Type B pancreatic cell (in vitro differentiated cells): Measurements from ENCODE around the gene KCTD5. TPM values are rescaled to one million over a fixed set of nuclear protein-coding genes. Genes with fewer than 3 reads are reported as not detected.

Experiments used
- DNase-seq: peaks from one replicate; pipeline ENCODE4 v3.0.0; 2021; ENCODE audit warnings: mixed read lengths; ENCODE audit not compliant: unreplicated experiment; ENCODE audit errors: extremely low spot score
- H3K27ac Mint-ChIP-seq: 2 replicates; pipeline ENCODE4 v1.8.0; 2021; ENCODE audit warnings: mild to moderate bottlenecking, mixed read lengths
- H3K27me3 Mint-ChIP-seq: 2 replicates; pipeline ENCODE4 v1.8.0; 2021; ENCODE audit warnings: mixed read lengths
- H3K36me3 Mint-ChIP-seq: 2 replicates; pipeline ENCODE4 v1.8.0; 2021; ENCODE audit warnings: mixed read lengths
- H3K4me1 Mint-ChIP-seq: one replicate; pipeline ENCODE4 v1.8.0; 2021; ENCODE audit warnings: mixed read lengths; ENCODE audit not compliant: unreplicated experiment
- H3K4me3 Mint-ChIP-seq: 2 replicates; pipeline ENCODE4 v1.8.0; 2021; ENCODE audit warnings: mild to moderate bottlenecking, mixed read lengths
- H3K9me3 Mint-ChIP-seq: 2 replicates; pipeline ENCODE4 v1.8.0; 2021; ENCODE audit warnings: mixed read lengths
- total RNA-seq: library from RNA; stranded (reverse); gene quantifications from 2 replicates; pipeline ENCODE4 v1.2.1, GENCODE V29; 2021; ENCODE audit warnings: low replicate concordance
- TF ChIP-seq, protein P1 (sequence below): fragments of 200-600 bp; sonication (generic); conservative IDR thresholded peaks from 2 replicates; pipeline ENCODE4 v1.5.0; 2021; ENCODE audit warnings: antibody characterized with exemption, mild to moderate bottlenecking

KCTD5 gene
- total RNA-seq, 1 donor from 2014 or later, result 25.1 TPM

DNA sequence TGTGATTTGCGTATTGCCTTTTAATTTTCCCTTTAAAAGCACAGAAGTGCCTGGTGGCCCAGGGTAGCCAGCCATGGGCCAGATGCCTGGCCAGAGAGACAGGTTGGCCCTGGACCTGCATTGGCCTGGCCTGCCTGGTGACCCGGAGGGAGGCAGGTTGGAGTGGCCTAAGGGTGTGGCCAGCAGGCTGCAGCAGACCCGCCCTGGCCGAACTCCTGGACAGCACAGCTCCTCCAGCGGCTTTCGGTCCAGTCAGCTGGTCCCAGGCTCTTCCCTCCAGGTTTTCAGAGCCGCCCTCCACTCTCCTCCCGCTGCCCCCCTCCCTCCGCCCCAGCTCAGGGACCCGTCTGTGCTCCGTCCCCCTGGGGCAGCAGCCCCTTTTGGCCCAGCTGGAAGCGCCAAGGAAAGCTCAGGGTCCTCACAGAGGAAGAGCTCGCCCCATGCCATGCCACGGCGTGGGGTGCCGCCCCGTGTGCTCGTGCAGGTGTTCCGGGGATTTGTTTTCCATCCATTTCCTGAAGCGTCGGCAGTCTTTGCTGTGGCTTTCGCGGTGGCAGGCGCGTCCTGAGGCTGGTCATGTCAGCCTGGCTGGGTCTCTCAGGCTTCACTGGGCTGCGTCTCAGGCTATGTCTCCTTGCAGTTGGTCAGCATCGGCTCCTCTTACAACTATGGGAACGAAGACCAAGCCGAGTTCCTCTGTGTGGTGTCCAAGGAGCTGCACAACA lies 19.6 kb downstream of the KCTD5 start:
- Mint-ChIP-seq H3K27me3 (no peaks in the 10 kb centered on the region), H3K4me3 (no peak overlapping the region), H3K27ac (no peak overlapping the region)

DNA sequence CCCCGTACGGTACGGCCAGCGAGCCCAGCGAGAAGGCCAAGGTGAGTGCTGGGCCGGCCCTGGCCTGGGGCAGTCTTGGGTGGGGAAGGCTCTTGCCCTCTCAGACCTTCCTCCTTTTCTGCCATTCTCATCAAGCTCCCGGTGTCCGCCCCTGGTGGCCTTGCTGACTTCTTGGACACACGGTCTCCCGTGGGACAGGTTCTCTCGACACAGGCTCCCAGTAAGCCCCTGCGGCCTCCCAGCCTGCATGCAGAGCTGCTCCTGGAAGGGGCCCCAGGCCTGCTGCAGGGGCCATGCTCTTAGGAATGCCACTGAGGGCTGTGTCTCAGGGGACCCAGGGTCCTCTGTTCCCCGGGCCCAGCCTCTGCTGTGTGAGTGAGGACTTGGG lies 20.1 kb downstream of the KCTD5 start:
- no peak overlapping the region for H3K4me3 Mint-ChIP-seq
- TF ChIP-seq, protein P1, sequence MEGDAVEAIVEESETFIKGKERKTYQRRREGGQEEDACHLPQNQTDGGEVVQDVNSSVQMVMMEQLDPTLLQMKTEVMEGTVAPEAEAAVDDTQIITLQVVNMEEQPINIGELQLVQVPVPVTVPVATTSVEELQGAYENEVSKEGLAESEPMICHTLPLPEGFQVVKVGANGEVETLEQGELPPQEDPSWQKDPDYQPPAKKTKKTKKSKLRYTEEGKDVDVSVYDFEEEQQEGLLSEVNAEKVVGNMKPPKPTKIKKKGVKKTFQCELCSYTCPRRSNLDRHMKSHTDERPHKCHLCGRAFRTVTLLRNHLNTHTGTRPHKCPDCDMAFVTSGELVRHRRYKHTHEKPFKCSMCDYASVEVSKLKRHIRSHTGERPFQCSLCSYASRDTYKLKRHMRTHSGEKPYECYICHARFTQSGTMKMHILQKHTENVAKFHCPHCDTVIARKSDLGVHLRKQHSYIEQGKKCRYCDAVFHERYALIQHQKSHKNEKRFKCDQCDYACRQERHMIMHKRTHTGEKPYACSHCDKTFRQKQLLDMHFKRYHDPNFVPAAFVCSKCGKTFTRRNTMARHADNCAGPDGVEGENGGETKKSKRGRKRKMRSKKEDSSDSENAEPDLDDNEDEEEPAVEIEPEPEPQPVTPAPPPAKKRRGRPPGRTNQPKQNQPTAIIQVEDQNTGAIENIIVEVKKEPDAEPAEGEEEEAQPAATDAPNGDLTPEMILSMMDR, result no peak
- no peak for DNase-seq
- no peaks in the 10 kb centered on the region for H3K4me1 Mint-ChIP-seq
- H3K27ac Mint-ChIP-seq, result no peak overlapping the region
- no peaks in the 10 kb centered on the region for H3K36me3 Mint-ChIP-seq
- no peaks in the 10 kb centered on the region for H3K9me3 Mint-ChIP-seq
- no peaks in the 10 kb centered on the region for H3K27me3 Mint-ChIP-seq

More for the DNA sequence above, 19.6 kb downstream of the KCTD5 start:
- TF ChIP-seq, protein P1, result no peak
- DNase-seq, result no peak
- H3K4me1 Mint-ChIP-seq, result no peaks in the 10 kb centered on the region
- H3K9me3 Mint-ChIP-seq, result no peaks in the 10 kb centered on the region
- no peaks in the 10 kb centered on the region for H3K36me3 Mint-ChIP-seq

DNA sequence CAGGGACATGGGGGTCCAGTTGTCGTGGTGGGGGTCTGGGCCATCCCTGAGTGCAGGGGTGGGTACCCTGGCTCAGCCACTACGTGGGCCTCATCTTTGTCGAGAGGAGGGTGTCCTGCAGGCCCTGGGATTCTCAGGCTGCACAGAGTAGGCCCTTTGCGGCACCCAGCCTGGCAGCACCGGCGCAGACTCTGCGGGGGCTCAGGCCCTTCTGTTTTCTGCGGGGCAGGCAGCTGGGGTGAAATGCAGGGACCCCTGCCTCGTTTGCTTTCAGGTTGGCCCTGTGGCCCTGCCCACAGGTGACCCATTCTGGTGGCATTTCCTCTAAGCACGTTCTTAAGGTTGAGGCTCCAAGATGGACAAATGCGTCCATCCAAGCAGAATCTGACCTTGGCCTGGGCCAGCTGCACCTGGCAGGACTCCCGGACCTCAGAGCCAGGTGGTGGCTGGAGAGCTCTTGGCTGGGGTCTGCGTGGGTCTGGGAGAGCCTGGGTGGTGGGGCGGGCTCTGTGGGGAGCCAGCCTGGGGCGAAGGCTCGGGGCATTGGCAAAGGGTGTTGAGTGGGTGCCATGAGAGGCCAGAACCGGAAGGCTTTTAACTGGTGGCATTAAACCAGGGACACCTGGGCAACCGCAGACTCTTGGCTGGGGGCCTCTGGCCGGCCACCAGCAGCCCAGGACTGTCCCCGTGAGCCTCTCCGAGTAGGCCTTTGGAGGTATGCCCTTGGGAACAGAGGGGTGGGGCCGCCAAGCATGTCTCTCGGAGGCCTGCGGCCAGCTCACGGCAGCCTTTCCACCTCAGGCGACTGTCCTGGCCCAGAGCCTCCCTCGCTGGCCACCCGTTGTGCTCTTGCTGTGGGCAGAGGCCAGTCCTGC lies 20.8 kb downstream of the KCTD5 start:
- TF ChIP-seq, protein P1, result no peak
- H3K27me3 Mint-ChIP-seq, result no peaks in the 10 kb centered on the region
- no peak overlapping the region for H3K4me3 Mint-ChIP-seq
- no peak overlapping the region for H3K27ac Mint-ChIP-seq
- no peaks in the 10 kb centered on the region for H3K4me1 Mint-ChIP-seq
- H3K9me3 Mint-ChIP-seq, result no peaks in the 10 kb centered on the region
- no peaks in the 10 kb centered on the region for H3K36me3 Mint-ChIP-seq
- DNase-seq, result no peak

DNA sequence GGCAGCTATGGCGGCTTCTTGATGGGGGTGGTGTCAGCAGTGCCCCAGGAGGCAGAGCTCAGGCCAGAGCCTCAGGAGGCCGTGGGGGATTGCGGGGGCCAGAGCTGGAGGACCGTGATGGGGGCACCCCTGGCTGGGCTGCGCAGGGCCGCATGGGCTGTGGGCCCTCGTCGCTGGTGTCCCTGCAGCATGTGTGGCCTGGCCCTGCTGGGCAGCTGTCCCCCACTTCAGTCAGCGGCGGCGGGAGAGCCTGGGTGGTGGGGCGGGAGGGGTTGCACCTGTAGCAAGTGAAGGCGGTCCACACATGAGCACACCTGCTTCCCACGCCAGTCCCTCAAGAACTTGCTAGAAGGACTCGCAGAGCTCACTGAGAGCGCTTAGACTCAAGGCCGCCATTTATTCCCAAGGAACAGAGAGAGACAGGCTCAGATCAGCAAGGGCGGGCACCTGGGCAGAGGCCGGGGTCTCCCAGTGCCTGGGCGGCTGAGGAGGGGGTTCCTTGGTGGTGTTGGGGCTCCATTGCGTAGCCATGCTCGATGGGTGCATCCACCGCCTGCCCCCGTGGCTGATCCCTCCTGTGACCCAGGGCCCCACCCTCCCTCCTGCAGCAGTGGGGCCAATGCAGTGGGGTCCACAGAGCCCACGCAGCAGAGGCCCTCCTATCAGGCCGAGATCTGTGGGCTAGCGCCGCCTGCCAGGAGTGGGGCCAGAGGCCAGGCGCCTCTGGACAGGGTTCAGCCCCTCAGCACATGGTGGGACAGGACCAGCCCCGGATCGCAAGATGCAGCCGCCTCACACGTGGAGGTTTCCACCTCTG lies 22.1 kb downstream of the KCTD5 start:
- no peaks in the 10 kb centered on the region for H3K9me3 Mint-ChIP-seq
- H3K36me3 Mint-ChIP-seq, result no peaks in the 10 kb centered on the region
- no peaks in the 10 kb centered on the region for H3K4me1 Mint-ChIP-seq
- TF ChIP-seq, protein P1, result no peak
- no peak overlapping the region for H3K27ac Mint-ChIP-seq
- H3K4me3 Mint-ChIP-seq, result no peak overlapping the region
- DNase-seq, result no peak
- H3K27me3 Mint-ChIP-seq, result no peaks in the 10 kb centered on the region

DNA sequence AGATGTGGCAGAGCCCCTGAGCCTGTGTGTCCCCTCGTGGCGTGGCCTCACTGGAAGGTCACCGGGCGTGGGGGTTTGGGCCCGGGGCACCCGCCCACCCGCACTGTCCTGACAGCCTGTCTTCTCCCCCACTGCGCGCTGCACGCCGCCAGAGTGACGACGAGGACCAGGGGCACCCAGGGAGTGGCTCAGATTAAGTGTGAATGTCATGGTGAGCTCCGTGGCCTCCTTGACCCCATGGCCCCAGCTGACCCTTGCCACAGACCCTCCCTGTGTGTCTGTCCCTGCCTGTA lies 22.6 kb downstream of the KCTD5 start:
- Mint-ChIP-seq H3K27ac (no peak overlapping the region), H3K4me3 (no peak overlapping the region), H3K9me3 (no peaks in the 10 kb centered on the region), H3K4me1 (no peaks in the 10 kb centered on the region), H3K36me3 (no peaks in the 10 kb centered on the region), H3K27me3 (no peaks in the 10 kb centered on the region)
- DNase-seq, result no peak
- TF ChIP-seq, protein P1, result no peak
